ENCODE measurements around the gene TMEM161A. TPM values are rescaled to one million over a fixed set of nuclear protein-coding genes. Genes with fewer than 3 reads are reported as not detected.

TMEM161A gene
- total RNA-seq, 1 experiment from 2014 or later, result 76.0 TPM

GRCh38 chr19:19185853-19186740, 47.8 kb upstream of the TMEM161A start:
- POLR2A ChIA-PET, result no interaction called here
- TF ChIP-seq SRF (IDR thresholded peaks at IDR 0.05; ENCODE audit: low read depth), result no peak
- peak; percentile 78 for TF ChIP-seq RAD21 (IDR thresholded peaks at IDR 0.05; ENCODE audit: low read depth)
- peak; percentile 76 to 91 (median 88); a peak in 5 of 6 replicates for TF ChIP-seq CTCF (IDR thresholded peaks at IDR 0.05 in 2 of 3, conservative IDR thresholded peaks at IDR 0.05 in 1 of 3; ENCODE audit: borderline replicate concordance in 1 of 3, insufficient read depth in 1 of 3, low read depth in 2 of 3, low read length in 2 of 3)
- H3K79me2 ChIP-seq (ENCODE audit: insufficient read depth, low read length), result peaks cover 26% of the 10 kb centered on the region
- CTCF ChIA-PET, result interaction anchor here (1.0 to 1.2 kb wide), 3 partner anchors 11 to 157 kb away, joined by 3 to 4 read pairs (median 3); no protein-coding TSS in a partner anchor
- no peak overlapping the region for H2AFZ ChIP-seq (ENCODE audit: low read depth, low read length, poor library complexity, severe bottlenecking)
- peaks cover 11 to 28% of the 10 kb centered on the region in 2 experiments for H3K4me1 ChIP-seq (ENCODE audit: control insufficient read depth in 1 of 2, insufficient read depth in 2 of 2, low read length in 2 of 2)
- H3K27me3 ChIP-seq (ENCODE audit: insufficient read depth, low read length), result no peaks in the 10 kb centered on the region
- H3K4me3 ChIP-seq (replicated peaks in 1 of 2; ENCODE audit: low read depth in 1 of 2, low read length in 2 of 2), result no peak overlapping the region
- no peaks in the 10 kb centered on the region for H3K9me2 ChIP-seq (ENCODE audit: insufficient read depth)
- peak; percentile 50 for DNase-seq (ENCODE audit: low read depth, low spot score)
- RAD21 ChIA-PET (ENCODE audit: low non-redundant PET in 1 of 2, low total read pairs in 2 of 2, uncharacterized antibody in 2 of 2, unreplicated experiment in 2 of 2), result interaction anchor here in 1 of 2 experiments (0.9 kb wide), 1 partner anchor 157 kb away, joined by 3 read pairs; no protein-coding TSS in a partner anchor
- BruUV-seq (replicated peaks), result no TSS peak
- no peaks in the 10 kb centered on the region for H3K9me3 ChIP-seq (ENCODE audit: control insufficient read depth in 1 of 2, insufficient read depth in 1 of 2, low read depth in 1 of 2, low read length in 2 of 2)
- H3K4me2 ChIP-seq (ENCODE audit: low read length), result 0 out of 2 replicates have a peak overlapping the region, but pooled peaks have one; percentile 25
- ATAC-seq, result peak; percentile 98
- intact Hi-C loops (cut with micrococcal nuclease), result loop anchor here (2.0 kb wide), 1 partner anchor 157 kb away; no protein-coding TSS in a partner anchor
- H3K36me3 ChIP-seq (ENCODE audit: control insufficient read depth in 1 of 2, insufficient read depth in 2 of 2, low read length in 2 of 2), result peaks cover 0 to 12% of the 10 kb centered on the region in 2 experiments; a peak in 2 of 4 replicates
- no peaks in the 10 kb centered on the region for H4K20me1 ChIP-seq (ENCODE audit: insufficient read depth)
- H3K27ac ChIP-seq (ENCODE audit: low read depth, low read length), result peak overlapping the region; percentile 11; the same call in 1 of the 2 replicates
- no peak overlapping the region for H3K9ac ChIP-seq (ENCODE audit: low read length)

DNA sequence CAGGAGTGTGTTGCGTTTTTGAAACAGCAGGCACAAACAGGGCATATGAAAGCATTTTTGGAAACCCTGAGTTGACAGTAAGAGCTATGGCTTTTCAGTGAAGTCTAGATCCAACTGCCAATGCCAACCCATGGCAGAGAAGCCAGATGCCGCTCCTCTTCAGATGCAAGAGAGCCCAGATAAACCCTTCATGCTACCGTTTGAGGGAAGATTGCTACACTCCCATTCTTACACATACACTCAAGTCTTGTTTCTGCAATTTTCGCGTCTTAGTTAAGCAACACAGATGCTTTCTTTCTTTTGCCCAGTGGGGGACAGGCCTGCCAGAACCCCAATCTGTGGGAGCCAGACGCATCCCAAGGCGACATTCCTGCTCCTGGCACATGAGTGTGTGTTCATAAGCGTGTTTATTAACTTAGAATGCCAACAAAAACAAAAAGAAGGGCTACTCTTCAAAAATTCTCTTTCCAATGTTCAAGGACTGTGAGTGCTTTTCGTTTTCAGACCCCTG, 43.3 kb upstream of the TMEM161A start:
- 0 out of 2 replicates have a peak, but pooled peaks cover 3% of the 10 kb centered on the region for H3K79me2 ChIP-seq (ENCODE audit: insufficient read depth, low read length)
- H2AFZ ChIP-seq (ENCODE audit: low read depth, low read length, poor library complexity, severe bottlenecking), result no peak overlapping the region
- intact Hi-C loops (cut with micrococcal nuclease), result no loop called here
- CTCF ChIA-PET, result no interaction called here
- no peaks in the 10 kb centered on the region for H3K27me3 ChIP-seq (ENCODE audit: insufficient read depth, low read length)
- no peak overlapping the region for H3K4me2 ChIP-seq (ENCODE audit: low read length)
- no peaks in the 10 kb centered on the region for H3K9me3 ChIP-seq (ENCODE audit: control insufficient read depth in 1 of 2, insufficient read depth in 1 of 2, low read depth in 1 of 2, low read length in 2 of 2)
- H3K27ac ChIP-seq (ENCODE audit: low read depth, low read length), result no peak overlapping the region
- POLR2A ChIA-PET, result interaction anchor here (0.8 kb wide), 1 partner anchor 8 kb away, joined by 3 read pairs; no protein-coding TSS in a partner anchor
- BruUV-seq (replicated peaks), result no TSS peak
- RAD21 ChIA-PET (ENCODE audit: low non-redundant PET in 1 of 2, low total read pairs in 2 of 2, uncharacterized antibody in 2 of 2, unreplicated experiment in 2 of 2), result no interaction called here
- DNase-seq (ENCODE audit: low read depth, low spot score) (no peak), ATAC-seq (no peak)
- H3K4me3 ChIP-seq (replicated peaks in 1 of 2; ENCODE audit: low read depth in 1 of 2, low read length in 2 of 2), result no peak overlapping the region
- H4K20me1 ChIP-seq (ENCODE audit: insufficient read depth), result no peaks in the 10 kb centered on the region
- H3K9me2 ChIP-seq (ENCODE audit: insufficient read depth), result no peaks in the 10 kb centered on the region
- H3K9ac ChIP-seq (ENCODE audit: low read length), result no peak overlapping the region
- H3K36me3 ChIP-seq (ENCODE audit: control insufficient read depth in 1 of 2, insufficient read depth in 2 of 2, low read length in 2 of 2), result peaks cover 0 to 12% of the 10 kb centered on the region in 2 experiments; a peak in 1 of 4 replicates
- peaks cover 0 to 10% of the 10 kb centered on the region in 2 experiments; a peak in 3 of 4 replicates for H3K4me1 ChIP-seq (ENCODE audit: control insufficient read depth in 1 of 2, insufficient read depth in 2 of 2, low read length in 2 of 2)
- TF ChIP-seq ATF3 (IDR thresholded peaks at IDR 0.05) (no peak), EZH2 (IDR thresholded peaks at IDR 0.05) (no peak), SP1 (IDR thresholded peaks at IDR 0.05; ENCODE audit: low read depth) (no peak), YY1 (IDR thresholded peaks at IDR 0.05; ENCODE audit: extremely low read depth, insufficient replicate concordance, low read depth, low read length) (no peak), CBX3 (IDR thresholded peaks at IDR 0.05; ENCODE audit: low read depth) (no peak), ELF1 (IDR thresholded peaks at IDR 0.05; ENCODE audit: borderline replicate concordance, low read depth) (no peak), POLR2A (IDR thresholded peaks at IDR 0.05; ENCODE audit: borderline replicate concordance, extremely low read depth, insufficient read depth, insufficient read length) (no peak), POLR2AphosphoS5 (IDR thresholded peaks at IDR 0.05; ENCODE audit: low read depth, low read length) (no peak), ZFX (IDR thresholded peaks at IDR 0.05) (no peak), ZNF274 (IDR thresholded peaks at IDR 0.05; ENCODE audit: low read depth, low read length) (no peak), EZH2phosphoT487 (IDR thresholded peaks at IDR 0.05; ENCODE audit: borderline replicate concordance) (no peak)
